GM21515 (cell line): ENCODE results near the gene FRMD4A.
"Not testable (repeated sequence)": the region's sequence is repeated elsewhere in the genome, so short reads cannot be mapped to it uniquely, and the experiment has no call there.

Experiments
- ATAC-seq: cut with Tn5 transposase; IDR thresholded peaks from one replicate; pipeline ENCODE4 v1.9.1; 2021; ENCODE audit not compliant: unreplicated experiment

The FRMD4A gene

DNA sequence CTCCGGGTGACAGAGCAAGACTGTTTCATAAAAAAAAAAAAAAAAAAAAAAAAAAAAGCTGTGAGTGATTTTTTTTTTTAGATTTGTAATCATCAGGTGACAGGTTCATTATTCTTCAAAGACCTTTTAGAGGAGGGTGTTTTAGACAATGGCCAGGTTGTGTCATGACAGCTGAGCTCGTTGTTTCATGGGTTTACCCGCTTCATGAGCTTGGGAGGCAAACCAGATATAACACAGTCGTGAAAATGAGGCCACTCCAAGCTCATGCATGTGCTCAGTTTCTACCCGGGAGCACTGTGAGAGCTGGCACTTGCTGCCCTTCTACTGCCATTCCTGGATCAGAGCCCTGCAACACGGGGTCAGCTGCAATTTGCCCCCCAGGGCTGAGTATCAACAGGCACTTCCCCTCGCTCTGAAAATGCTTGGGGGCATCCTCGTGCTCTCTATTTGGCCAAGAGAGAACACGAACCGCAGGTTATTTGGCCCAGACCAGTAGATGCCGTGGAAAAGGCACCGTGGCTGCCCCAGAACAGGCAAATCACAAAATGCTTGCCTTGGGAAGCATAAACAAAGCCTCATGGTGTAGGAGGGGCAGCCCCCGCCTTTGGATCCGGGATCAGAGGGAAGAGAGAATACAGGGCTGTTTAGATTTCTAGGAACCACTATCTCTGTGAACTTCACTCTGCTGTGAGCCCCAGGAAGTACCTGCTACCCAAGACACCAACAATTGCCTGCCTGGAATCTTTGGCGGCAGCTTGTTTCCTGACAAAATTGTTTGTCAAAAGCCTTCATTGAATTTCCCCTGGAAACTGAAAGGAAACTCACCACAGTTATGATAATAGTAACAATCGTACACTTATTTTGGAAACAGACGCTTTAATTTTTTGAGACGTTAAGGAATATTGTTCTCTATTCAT, 371.0 kb downstream of the FRMD4A start:
- no peak for ATAC-seq

DNA sequence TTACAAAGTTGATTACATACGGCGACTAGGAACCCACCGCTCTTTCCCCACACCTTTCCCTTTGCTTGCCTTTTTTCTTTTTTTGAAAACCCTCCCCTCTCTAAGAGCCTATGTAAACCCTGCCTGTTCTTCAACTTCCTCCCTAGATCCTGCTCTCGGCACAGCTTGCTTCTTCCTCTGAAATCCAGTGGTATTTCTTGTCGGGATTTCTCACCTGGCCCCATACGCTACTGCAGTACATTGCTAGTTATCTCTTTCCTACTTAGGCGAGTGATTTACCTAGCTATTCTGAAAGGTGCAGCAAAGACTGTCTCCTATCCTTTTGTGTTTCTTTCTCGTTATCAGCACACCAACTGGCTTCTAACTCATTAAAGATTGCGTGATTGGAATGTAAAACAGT, 372.9 kb downstream of the FRMD4A start:
- no peak for ATAC-seq

DNA sequence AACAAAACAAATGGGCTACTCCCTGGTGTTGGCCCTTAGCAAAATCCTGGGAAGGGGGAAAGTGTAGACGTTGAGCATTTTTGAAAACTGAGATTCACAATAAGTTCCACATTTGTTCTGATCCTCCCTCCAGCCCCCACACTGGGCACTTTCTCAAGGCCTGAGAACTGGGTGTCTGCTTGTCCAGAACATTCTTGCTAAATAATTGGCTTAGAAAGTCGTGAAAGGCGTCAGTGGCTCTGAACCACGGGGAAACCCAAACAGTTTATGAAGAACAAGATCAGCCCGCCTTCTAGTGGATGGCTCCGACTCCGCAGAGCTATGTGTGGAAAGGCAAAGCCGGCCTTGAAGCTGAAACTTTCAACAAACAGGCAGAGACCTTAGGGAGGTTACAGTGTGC, 373.9 kb downstream of the FRMD4A start:
- no peak for ATAC-seq

DNA sequence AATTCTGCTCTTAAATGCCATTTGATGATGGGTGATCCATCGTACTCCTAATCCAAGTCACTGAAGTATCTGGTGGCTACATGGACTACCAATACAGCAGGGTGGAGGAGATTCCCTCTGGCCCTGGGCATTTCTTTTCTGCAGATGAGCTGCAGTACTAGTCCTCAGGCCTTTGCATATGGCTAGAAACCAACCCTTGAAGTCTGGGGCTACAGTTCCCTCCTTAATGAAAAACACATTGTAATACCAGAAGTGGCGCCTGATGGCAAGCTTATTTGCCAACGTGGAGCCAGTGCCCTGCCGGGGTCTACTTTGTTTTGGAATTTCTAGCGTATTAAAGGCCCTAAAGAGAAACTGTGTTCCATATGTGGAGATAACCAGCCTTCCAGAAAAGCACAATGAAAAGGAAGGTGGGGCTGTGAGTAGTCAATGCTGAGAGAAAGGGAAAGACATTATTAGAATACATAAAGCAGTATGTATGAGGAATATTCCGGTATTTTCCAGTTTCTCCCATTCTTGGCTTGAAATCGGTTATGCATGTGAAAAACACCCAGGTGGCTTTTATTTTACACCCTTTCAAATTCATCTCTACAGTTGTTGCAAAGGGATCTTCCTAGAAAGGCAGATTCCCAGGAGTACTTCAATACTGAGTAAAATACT, 375.2 kb downstream of the FRMD4A start:
- no peak for ATAC-seq

DNA sequence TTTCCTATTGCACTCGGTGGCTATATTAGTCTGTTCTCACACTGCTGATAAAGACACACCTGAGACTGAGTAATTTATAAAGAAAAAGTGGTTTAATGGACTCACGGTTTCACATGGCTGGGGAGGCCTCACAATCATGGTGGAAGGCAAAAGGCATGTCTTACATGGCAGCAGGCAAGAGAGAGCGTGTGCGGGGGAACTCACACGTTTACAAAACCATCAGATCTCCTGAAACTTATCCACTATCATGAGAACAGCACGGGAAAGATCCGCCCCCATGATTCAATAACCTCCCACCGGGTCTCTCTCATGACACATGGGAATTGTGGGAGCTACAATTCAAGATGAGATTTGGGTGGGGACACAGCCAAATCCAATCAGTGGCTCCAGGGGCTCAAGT, 376.5 kb downstream of the FRMD4A start:
- not testable (repeated sequence) for ATAC-seq

DNA sequence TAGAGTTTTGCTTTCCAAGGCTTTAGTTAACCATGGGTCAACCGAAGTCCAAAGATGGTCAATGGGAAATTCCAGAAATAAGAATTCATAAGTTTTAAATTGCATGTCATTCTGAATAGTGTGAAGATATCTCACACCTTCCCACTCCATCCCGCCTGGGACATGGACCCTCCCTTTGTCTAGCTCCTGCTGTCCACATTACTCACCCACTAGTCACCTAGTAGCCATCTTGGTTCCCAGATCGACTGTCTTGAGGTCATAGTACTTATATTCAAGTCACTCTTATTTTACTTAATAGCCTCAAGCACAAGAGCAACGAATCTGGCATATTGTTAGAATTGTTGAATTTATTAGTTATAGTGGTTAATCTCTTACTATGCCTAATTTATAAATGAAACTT, 377.4 kb downstream of the FRMD4A start:
- ATAC-seq, result no peak

DNA sequence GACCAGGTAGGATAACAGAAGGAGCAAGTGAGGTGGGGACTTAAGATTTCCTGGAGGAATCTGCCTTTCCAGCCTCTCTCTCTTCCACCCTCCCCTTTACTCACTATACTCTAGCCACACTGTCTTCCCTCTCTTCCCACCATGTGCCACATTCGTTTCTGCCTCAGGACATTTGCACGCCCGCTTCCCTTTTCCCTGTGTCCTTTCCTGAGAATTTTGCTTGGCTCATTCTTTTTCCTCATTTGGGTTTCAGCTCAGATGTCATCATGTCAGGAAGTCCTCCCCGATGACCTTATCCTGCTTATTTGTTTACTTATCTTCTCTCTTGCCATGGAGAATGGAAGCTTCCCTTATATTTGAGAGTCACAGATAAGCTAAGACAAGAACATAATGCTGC, 380.2 kb downstream of the FRMD4A start:
- ATAC-seq, result no peak

DNA sequence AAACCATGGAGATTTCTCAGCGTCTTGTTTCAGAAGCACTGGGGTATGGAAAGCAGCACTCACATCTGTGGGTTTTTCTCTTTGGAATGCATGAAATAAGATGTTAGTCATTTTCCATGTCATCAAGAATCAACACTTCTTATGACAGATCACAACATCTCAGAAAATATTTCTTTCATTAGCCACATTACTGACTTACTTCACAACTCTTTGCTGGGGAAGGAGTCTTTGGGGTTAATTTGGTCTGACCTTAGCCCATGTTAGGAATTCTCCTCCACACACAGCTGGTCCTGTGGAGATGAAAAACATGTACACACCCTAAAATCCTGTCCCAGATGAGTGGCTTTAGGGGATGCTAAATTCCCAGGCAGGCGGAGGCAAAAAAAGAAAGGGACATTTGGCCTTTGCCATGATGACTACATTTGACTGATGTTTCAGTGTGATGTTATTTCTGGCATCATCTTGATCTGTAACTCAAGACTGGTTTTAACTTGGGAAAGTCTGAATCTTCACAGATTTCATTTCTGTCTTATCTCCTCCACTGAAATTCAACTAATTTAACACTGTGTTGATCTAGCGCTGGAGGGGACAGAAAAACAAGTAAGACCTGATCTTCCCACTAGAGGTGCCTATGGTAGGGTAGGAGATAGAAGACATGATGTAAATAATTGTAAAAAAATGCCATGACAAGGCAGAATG, 380.7 kb downstream of the FRMD4A start:
- no peak for ATAC-seq

DNA sequence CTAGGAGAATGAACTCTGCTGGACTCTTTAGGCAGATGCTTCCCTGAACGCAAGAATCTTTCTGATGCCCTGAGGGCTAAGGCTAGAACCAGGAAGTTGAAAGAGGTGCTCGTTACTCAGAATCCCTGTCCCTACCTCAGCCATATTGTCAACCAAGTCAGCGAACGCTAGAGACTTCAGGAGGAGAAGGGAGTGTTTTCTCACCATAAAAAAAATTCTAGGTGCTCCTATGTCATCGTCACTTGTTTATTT, 384.6 kb downstream of the FRMD4A start:
- no peak for ATAC-seq

DNA sequence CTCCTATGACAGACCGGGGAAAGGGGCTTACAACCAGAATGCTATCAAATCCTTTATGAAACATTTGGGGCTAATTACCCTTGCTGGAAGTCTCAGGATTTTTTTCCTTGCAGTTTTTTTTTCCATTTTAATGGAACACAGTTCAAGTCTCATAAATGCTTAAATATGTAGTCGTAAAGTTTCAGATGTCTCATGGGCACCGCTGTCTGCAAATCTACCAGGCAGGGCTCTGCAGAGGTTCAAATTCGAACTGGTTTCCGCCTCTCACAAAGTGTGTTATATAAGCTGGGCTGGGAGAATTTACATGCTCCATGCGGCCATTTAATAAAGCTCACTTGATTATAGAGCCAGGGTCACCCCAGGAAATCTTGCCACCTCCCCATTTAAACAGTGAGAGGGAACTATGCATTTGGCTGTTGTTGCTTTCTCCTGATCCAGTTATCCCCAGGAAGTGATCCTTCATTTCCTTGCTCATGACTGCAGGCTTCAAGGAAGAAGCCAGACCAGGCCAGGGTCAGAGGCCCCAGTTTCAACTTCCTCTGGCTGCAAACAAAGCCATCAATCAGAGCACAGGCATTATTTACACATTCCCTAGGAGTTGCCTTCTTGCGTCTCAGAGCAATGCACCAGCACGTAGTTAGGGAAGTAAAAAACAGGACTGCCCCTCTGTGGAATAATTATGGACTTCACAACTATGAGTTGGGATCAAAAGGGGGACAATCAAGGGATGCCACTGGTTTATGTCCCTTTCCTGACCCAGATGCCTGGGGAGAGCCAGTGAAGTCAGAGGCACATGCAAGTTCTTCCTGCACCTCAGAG, 385.1 kb downstream of the FRMD4A start:
- no peak for ATAC-seq

DNA sequence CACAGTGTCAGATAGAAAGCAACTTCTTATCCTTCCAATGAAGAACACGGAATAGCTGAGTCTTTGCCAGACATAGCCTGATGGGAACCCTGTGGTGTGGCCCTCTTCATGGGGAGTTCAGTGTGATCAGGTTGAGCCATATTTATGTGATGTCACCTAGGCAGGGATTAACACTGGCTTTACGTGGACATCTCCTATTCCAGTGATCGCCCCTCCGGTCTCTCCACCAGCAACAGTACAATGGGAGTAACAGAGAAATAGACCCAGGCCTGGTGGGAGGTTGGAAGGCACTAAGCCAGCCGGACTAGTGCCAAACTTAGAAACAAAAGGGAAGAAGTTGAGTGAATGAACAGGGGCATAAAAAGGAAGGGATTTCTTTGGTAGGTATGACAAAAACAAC, 385.9 kb downstream of the FRMD4A start:
- ATAC-seq, result no peak

DNA sequence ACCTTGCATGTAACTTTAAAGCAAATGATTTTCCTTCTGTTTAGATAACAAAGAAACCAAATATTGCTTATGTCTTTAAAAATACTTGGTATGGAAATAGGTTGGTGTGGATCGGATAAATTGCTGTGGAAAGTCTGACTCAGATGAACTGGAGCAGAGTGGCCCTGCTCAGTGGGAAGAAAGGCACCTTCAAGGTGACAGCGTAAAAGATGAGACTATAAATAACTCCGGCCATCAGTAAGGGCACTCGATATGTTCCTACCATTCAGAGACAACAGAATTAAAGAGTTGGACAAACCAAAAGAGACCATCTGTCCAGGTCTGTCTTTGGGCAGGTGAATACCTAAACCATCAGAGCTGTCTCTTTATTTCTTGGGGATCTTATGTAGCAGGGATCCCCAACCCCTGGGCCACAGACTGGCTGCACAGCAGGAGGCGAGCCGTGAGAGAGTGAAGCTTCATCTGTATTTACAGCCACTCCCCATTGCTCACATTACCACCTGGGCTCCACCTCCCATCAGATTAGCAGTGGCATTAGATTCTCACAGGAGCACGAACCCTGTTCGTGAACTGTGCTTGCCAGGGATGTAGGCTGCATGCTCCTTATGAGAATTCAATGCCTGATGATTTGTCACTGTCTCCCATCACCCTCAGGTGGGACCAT, 386.9 kb downstream of the FRMD4A start:
- ATAC-seq, result no peak

DNA sequence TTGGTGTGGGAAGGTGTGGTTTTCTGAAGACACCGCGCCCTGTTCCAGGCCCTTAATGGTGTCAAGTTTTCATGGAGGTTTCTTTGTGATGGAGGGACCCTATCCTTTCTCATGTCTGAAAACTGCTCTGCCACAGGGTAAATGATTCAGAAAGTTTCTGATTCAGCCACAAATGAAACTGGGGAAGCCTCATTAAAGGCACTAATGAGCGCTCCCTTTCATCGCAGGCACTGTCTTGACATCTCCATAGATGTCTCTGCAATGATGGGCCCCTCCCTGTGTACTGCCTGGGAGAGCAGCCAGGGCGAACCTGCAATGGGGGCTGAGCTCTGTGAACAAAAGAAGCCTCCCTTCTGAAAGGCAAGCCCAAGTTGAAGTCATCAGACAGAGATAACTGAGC, 388.7 kb downstream of the FRMD4A start:
- no peak for ATAC-seq

DNA sequence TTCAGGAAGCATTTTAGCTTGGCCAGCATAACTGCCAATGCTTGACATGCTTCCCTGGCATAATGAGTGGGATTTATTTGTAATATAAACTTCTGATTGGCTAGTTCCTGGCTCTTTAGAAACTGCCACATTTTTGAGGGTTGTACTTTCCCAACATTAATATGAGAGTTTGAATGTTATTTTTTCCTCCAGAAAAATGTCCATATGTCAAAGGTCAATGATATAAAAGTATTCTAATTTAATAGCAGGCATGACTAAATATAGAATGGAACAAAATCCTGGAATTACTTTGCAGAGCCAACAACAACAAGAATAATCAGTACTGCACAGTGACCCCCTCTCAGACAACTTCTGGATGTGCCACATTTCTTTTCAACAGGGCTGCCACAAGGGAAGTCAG, 391.3 kb downstream of the FRMD4A start:
- no peak for ATAC-seq

DNA sequence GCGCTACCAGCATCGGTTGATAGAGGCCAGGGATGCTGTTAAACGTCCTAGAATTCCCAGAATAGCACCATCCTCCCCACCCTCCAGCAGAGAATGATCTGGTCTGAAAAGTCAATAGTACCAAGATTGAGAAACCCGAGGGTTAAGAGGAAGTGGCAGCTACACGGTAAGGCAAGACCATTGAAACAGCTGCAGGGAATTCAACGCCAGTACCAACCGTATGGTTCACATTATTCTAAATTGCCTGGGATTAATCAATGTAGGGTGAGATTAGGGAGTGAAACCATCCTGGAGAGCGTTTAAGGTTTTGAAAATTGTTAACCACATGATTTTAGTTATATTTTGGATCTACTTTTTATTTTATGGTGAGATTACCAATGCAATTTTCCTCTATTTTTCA, 391.8 kb downstream of the FRMD4A start:
- no peak for ATAC-seq

DNA sequence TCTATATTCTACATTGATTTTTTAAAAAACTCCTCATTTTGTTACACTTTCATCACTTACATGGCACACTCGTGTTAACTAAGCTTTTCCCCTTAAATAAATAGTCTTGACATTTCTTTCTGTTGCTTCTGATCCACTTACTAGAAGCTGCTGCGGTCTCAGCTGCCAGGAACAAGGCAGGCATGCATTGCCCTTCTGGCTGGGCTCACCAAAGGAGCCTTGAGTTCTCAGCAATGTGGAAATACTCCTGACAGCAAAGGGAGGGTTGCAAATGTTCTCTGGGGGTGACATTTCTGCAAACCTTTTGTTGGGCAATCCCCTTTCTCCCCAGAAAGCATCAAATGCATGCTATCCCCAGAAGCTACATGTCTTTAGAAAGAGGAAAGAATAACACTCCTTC, 393.9 kb downstream of the FRMD4A start:
- ATAC-seq, result no peak

DNA sequence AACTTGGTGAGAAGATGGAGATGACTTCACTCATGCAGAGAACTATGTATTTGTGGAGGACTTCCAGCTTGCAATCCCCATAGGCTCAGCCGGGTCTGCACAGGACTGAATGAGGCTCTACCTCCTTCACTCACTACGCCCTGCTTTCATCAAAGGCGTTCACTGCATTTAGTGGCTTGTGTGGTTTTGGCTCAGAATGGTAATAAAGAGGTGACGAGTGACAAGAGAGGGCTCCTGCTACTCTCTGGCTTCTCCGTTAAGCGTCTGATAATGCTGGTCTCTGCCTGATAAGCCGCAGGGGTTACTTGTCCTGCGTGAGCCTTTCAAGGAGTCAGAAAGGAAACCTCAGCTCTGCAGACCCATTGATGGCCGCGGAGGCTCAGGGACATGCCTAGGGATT, 400.6 kb downstream of the FRMD4A start:
- ATAC-seq, result no peak

DNA sequence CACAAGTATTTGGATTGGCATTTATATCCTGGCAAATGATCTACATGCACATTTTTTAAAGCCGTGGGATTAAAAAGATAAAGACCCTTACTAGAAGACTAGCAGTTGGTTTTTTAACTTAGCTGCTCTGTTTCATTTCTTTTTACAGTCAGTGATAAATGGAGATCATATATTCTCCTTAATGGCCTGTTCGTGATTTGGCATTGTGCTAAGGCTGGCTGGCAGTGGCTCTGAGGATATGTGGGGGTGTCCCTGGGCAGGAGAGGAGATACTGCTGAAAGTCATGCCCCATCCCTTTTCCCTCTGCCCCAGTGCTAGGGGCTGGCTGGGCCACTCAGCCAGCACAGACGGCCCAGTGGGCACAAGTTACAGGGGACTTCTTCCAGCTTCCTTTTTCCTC, 402.3 kb downstream of the FRMD4A start:
- no peak for ATAC-seq

DNA sequence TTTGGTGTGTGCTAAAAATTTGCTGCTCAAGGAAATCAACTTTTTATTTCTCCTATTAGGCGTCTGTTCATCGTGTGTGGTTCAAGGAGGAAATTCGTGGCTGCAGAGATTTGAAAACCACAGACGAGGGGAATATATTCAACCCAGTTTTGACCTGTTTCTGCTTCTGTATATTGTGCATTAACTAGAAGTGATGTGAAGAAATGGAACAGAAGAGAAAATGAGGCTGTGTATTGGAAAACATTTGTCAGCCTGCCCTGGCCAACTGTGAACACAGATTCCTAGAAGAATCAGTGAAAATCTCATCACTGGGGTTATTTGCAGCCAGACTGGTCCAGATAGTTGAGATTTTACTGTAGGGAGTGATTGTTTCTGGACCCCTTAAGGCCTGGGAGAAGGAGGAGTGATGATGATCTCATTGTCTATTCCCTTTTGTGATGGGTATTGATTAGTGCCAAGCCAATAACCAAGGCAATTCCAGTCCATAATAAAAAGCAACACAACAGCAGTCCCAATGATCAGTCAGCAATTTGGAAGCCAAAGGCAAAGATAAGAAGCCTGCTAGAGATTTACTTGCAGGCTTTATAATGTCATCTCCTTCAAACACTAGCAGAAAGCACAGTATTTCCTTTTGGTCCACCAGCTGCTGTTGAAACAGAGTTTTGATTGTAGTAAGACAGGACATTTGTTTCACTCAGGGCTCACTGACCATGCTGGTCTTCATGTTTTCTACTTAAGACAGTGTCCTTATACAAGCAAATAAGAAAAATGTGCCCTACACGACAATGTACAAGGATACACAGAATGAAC, 404.5 kb downstream of the FRMD4A start:
- ATAC-seq, result no peak
